ENCODE measurements around the gene DCAF5. TPM values are rescaled to one million over a fixed set of nuclear protein-coding genes. Genes with fewer than 3 reads are reported as not detected.
A peak's percentile ranks its signal among the peaks of the same experiment; 100 is the strongest.

The DCAF5 gene
- total and polyA plus RNA-seq, 9 donors: 24.9 to 50.1 (median 42.4) TPM

DNA sequence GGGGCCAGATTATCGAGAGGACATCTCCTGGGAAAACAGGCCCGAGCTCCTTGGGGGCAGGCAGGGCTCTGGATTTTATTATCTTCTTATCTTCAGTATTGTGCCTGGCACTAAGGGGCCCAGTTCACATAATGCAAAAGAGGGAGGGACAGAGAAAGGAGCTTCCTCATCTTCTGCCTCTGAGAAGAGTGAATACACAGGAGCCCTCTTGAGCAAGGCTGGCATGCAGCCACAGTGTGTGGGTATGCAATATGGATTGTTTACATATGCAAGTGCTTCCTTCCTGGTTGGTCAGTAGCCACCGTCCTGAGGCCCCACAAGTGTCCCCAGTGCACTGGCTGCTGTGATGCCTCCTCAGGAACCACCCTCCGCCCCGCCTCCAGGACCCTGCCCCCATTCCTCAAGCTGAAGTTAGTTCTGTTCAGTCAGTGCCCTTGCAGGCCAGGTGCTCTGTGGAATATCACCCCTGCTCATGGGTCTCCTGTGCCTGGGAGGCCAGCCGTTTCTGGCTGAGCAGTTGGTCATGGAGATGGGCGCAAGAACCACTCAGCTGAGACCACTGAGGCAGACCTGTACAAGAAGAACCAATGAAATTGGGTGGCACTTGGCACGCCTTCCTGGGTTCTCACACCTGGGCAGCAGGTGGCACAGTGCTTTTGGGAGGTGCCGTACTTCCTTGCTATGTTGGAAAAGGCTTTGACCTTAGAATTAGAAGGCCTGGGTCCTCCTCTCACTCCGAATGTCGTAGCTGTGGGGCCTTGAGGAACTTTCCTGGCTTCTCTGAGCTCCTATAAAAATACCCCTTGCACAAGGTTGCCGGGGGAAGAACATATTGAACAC is 138.8 kb downstream of the DCAF5 start:
- H3K4me3 ChIP-seq: no peak overlapping the region
- intact Hi-C loops (cut with DNase I): no loop called here
- no peaks in the 10 kb centered on the region for H3K4me1 ChIP-seq (ENCODE audit: insufficient read depth)
- no peak for DNase-seq
- TF ChIP-seq, protein P1, sequence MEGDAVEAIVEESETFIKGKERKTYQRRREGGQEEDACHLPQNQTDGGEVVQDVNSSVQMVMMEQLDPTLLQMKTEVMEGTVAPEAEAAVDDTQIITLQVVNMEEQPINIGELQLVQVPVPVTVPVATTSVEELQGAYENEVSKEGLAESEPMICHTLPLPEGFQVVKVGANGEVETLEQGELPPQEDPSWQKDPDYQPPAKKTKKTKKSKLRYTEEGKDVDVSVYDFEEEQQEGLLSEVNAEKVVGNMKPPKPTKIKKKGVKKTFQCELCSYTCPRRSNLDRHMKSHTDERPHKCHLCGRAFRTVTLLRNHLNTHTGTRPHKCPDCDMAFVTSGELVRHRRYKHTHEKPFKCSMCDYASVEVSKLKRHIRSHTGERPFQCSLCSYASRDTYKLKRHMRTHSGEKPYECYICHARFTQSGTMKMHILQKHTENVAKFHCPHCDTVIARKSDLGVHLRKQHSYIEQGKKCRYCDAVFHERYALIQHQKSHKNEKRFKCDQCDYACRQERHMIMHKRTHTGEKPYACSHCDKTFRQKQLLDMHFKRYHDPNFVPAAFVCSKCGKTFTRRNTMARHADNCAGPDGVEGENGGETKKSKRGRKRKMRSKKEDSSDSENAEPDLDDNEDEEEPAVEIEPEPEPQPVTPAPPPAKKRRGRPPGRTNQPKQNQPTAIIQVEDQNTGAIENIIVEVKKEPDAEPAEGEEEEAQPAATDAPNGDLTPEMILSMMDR (IDR thresholded peaks at IDR 0.05): no peak
- TF ChIP-seq POLR2A (IDR thresholded peaks at IDR 0.05) (no peak), EP300 (IDR thresholded peaks at IDR 0.05) (no peak)
- no peaks in the 10 kb centered on the region for H3K9me3 ChIP-seq
- H3K36me3 ChIP-seq: no peaks in the 10 kb centered on the region
- no peak overlapping the region for H3K27ac ChIP-seq
- WGBS, 3 donors: 82 to 90% (median 88%) methylated on average over 12 of the region's 12 CpGs
- H3K27me3 ChIP-seq: no peaks in the 10 kb centered on the region

DNA sequence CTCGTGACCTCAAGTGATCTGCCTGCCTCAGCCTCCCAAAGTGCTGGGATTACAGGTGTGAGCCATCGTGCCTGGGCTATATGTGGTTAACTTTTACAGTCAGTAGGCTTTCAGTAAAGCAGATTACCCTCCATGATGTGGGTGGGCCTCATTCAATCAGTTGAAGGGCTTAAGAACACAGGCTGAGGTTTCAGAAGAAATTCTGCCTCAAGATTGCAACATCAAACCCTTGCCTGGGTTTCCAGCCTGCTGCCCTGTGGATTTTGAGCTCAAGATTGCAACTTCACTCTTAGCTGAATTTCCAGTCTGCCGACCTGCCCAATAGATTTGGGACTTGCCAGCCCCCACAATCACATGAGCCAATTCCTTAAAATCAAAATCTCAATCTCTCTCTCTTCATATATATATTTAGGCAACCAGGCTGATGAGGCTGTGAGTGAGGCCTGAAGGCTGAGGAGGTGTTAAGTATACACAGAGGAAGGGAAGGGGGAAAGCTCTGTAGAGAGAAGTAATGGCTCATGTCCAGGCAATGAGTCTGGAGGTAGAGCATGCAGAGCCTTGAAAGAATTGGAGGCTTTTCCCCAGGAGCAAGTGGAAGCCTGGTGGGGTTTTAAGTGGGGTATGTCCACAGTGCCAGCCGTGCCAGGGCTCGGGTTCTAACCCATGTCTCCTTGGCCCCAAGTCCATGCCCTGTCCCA is 140.5 kb downstream of the DCAF5 start:
- DNase-seq: no peak
- no peaks in the 10 kb centered on the region for H3K9me3 ChIP-seq
- H3K27ac ChIP-seq: no peak overlapping the region
- H3K36me3 ChIP-seq: no peaks in the 10 kb centered on the region
- no peak for TF ChIP-seq EP300 (IDR thresholded peaks at IDR 0.05)
- no peak for TF ChIP-seq POLR2A (IDR thresholded peaks at IDR 0.05)
- TF ChIP-seq, protein P1 (IDR thresholded peaks at IDR 0.05): no peak
- whole genome bisulfite sequencing, 3 donors: 90 to 93% (median 90%) methylated on average over 5 of the region's 5 CpGs
- no peak overlapping the region for H3K4me3 ChIP-seq
- H3K4me1 ChIP-seq (ENCODE audit: insufficient read depth): no peaks in the 10 kb centered on the region
- intact Hi-C loops (cut with DNase I): no loop called here
- H3K27me3 ChIP-seq: no peaks in the 10 kb centered on the region

DNA sequence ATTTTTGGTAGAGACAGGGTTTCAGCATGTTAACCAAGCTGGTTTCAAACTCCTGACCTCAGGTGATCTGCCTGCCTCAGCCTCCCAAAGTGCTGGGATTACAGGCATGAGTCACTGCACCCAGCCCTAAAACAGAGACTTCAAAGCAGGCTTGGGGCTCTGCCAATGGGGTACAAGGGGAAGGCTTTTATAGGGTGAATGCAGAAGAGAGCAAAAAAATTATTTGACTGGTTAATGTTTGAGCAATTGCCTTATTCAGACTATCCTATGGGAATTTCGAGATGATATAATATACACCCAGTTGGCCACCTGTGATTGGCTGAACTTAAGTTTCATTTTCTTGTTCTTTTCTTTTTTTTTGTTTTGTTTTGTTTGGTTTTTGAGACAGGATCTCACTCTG is 142.3 kb downstream of the DCAF5 start:
- Histone ChIP-seq H3K36me3 (no peaks in the 10 kb centered on the region), H3K27me3 (no peaks in the 10 kb centered on the region), H3K27ac (no peak overlapping the region), H3K4me3 (no peak overlapping the region), H3K9me3 (no peaks in the 10 kb centered on the region), H3K4me1 (ENCODE audit: insufficient read depth) (no peaks in the 10 kb centered on the region)
- intact Hi-C loops (cut with DNase I): no loop called here
- WGBS, 3 donors: 80 to 91% (median 85%) methylated on average over 1 of the region's 1 CpG
- no peak for DNase-seq
- TF ChIP-seq EP300 (IDR thresholded peaks at IDR 0.05): no peak
- TF ChIP-seq, protein P1 (IDR thresholded peaks at IDR 0.05): no peak
- no peak for TF ChIP-seq POLR2A (IDR thresholded peaks at IDR 0.05)

DNA sequence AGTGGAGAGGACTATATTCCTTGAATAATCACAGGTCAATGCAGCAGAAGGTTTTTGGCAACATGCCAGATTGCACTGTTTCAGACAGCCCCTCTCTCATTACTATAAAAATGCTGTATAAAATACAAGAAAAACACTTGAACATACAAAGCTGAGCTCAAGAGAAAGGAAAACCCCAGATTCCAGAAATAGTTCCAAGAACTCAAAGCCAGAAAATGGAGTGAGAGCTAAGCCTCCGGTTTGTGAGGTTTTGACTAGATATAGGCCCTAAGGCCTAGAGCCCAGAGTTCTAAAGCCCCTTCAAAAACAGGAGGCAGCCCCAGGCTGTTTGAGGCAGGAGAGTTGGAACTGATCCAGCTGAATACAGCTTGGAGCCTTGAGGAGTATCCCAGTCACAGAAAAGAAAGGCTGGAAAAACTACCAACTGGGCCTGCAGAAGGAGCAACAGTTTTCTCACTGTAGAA is 144.5 kb downstream of the DCAF5 start:
- no peak overlapping the region for H3K4me3 ChIP-seq
- WGBS, 3 donors: 0 to 22% (median 7%) methylated on average over 1 of the region's 1 CpG
- H3K9me3 ChIP-seq: no peaks in the 10 kb centered on the region
- no peak for DNase-seq
- intact Hi-C loops (cut with DNase I): no loop called here
- no peak for TF ChIP-seq EP300 (IDR thresholded peaks at IDR 0.05)
- no peak for TF ChIP-seq POLR2A (IDR thresholded peaks at IDR 0.05)
- TF ChIP-seq, protein P1 (IDR thresholded peaks at IDR 0.05): no peak
- H3K36me3 ChIP-seq: no peaks in the 10 kb centered on the region
- H3K27ac ChIP-seq: peak overlapping the region; percentile 17 to 49
- no peaks in the 10 kb centered on the region for H3K27me3 ChIP-seq
- no peaks in the 10 kb centered on the region for H3K4me1 ChIP-seq (ENCODE audit: insufficient read depth)

Data from ovary (tissue), 9 donors.